Mucosa of rectum (tissue), 2 donors: ENCODE data around the gene MAN1B1.

Experiments used
- H3K27ac ChIP-seq, 2 donors: one replicate each; pipeline ENCODE4 v1.7.0; 2013; ENCODE audit warnings: inconsistent platforms in 2 of 2, low read depth in 2 of 2, low read length in 2 of 2
- H3K27me3 ChIP-seq, 2 donors: one replicate each; pipeline ENCODE4 v1.7.0; 2013; ENCODE audit warnings: low read length in 2 of 2; ENCODE audit not compliant: control insufficient read depth in 2 of 2, insufficient read depth in 2 of 2
- H3K36me3 ChIP-seq, 2 donors: one replicate each; pipeline ENCODE4 v1.7.0; 2013; ENCODE audit warnings: low read length in 2 of 2; ENCODE audit not compliant: control insufficient read depth in 2 of 2, insufficient read depth in 2 of 2
- H3K4me1 ChIP-seq, 2 donors: one replicate each; pipeline ENCODE4 v1.7.0; 2013; ENCODE audit warnings: low read length in 2 of 2, mild to moderate bottlenecking in 1 of 2; ENCODE audit not compliant: control insufficient read depth in 2 of 2, insufficient read depth in 2 of 2
- H3K4me3 ChIP-seq, 2 donors: one replicate each; pipeline ENCODE4 v1.7.0; 2013; ENCODE audit warnings: low read length in 2 of 2
- H3K9ac ChIP-seq, 2 donors: one replicate each; pipeline ENCODE4 v1.7.0; 2013; ENCODE audit warnings: low read length in 2 of 2, low read depth in 1 of 2, mild to moderate bottlenecking in 1 of 2
- H3K9me3 ChIP-seq, 2 donors: one replicate each; pipeline ENCODE4 v1.7.0; 2013; ENCODE audit warnings: low read length in 2 of 2; ENCODE audit not compliant: control insufficient read depth in 2 of 2
- donor health status: healthy.
- donor health status: Normal muscosa, but diverticular disease.

Gene MAN1B1

DNA sequence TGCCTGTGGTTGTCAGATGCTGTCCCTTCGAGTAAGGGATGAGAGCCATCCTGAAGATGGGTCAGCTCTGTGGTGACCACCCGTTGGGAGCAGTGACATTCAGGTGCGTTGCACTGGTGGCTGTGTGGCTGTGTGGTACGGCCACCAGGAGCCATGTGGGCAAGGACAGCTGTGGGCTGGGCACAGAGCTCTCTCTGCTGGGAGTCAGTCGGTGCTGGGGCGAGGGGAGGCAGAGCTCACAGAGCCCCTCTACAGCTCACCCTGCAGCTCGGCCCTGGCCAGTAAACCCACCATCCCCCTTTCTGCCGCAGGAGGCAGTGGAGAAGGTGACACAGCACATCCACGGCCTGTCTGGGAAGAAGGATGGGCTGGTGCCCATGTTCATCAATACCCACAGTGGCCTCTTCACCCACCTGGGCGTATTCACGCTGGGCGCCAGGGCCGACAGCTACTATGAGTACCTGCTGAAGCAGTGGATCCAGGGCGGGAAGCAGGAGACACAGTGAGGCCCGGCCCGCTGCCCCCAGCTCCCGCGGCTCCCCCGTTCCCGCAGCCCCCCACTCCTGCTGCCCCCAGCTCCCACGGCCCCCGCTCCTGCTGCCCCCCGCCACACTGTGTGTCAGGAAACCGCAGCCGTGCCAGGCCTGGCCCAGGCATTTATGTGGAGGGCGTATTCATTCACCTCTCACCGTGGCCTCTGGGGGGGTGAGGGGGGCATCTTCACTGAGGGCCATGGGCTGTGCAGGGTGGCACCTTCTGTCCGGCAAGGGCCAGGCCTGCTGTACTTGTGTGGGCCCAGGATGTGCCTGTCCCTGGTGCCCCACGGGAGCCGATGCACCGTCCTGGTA is 19.3 kb downstream of the MAN1B1 start:
- no peaks in the 10 kb centered on the region for H3K4me1 ChIP-seq
- H3K36me3 ChIP-seq: peaks cover 50 to 66% of the 10 kb centered on the region in 2 donors

DNA sequence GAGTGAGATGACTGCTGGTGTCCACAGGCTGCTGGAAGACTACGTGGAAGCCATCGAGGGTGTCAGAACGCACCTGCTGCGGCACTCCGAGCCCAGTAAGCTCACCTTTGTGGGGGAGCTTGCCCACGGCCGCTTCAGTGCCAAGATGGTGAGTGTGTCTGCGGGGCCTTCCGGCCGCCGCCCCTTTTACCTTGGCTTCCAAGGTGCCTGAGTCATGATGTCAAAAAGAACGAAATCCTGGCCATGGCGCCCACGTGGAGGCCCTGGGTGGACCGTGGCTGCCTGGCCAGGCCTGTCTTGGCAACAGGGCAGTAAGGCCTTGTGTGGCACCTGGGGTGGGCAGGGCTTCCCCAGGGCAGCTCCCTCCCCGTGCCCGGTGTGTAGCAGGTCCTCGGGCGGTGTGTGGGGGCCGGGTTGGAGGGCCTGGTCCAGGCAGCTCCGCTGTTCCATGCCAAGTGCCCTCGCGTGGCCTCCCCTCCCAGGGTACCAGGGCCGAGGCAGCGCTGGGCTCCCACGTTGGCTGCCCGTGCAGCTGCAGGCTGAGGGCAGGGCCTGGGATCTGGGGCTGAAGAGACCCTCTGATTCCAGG is 20.0 kb downstream of the MAN1B1 start:
- Histone ChIP-seq H3K9me3 (no peaks in the 10 kb centered on the region), H3K4me1 (no peaks in the 10 kb centered on the region), H3K4me3 (no peak overlapping the region), H3K36me3 (peaks cover 44 to 60% of the 10 kb centered on the region in 2 donors), H3K9ac (no peak overlapping the region), H3K27me3 (no peaks in the 10 kb centered on the region), H3K27ac (no peak overlapping the region)

More for the DNA sequence above, 19.3 kb downstream of the MAN1B1 start:
- Histone ChIP-seq H3K27me3 (no peaks in the 10 kb centered on the region), H3K9me3 (no peaks in the 10 kb centered on the region), H3K27ac (no peak overlapping the region), H3K4me3 (no peak overlapping the region), H3K9ac (no peak overlapping the region)

DNA sequence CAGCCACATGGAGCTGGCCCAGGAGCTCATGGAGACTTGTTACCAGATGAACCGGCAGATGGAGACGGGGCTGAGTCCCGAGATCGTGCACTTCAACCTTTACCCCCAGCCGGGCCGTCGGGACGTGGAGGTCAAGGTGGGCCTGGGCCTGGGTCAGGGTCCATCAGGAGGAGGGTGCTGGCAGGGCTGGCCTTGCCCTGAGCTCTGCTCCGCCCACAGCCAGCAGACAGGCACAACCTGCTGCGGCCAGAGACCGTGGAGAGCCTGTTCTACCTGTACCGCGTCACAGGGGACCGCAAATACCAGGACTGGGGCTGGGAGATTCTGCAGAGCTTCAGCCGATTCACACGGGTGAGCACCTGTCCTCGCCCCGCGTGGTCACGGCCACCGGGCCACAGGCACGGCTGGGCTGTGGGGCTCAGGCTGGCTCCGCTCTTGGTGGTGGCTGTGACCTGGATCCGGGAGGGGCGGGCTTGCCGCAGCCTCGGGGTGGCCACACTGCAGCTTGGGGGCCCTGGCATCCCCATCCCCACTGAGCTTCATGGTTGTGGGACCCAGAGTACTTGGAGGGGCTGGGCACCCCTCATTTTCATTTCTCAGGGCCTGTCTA is 20.6 kb downstream of the MAN1B1 start:
- Histone ChIP-seq H3K4me1 (no peaks in the 10 kb centered on the region), H3K9ac (no peak overlapping the region), H3K4me3 (no peak overlapping the region), H3K9me3 (no peaks in the 10 kb centered on the region), H3K27me3 (no peaks in the 10 kb centered on the region), H3K36me3 (peaks cover 37 to 53% of the 10 kb centered on the region in 2 donors), H3K27ac (no peak overlapping the region)

DNA sequence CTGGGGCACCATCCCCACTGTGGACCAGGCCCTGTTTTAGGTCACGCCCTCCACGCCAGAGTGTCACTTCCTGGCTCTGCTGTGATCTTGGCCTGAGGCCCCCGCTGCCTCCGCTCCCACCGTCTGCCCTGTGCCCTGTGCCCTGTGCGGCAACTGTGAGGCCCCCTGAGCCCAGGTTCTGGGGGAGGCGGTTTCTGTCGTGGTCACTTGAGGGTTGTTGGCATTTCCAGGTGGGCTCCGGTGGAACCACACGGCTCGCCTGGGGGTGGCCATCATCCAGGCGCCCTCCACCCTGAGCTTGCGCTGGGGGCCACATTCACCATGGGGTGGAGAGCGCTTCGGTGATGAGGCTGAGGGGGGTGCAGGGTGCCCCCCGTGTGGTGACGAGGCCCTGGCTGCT is 21.2 kb downstream of the MAN1B1 start:
- Histone ChIP-seq H3K9me3 (no peaks in the 10 kb centered on the region), H3K4me1 (no peaks in the 10 kb centered on the region), H3K36me3 (peaks cover 32 to 47% of the 10 kb centered on the region in 2 donors), H3K27ac (no peak overlapping the region), H3K4me3 (no peak overlapping the region), H3K9ac (no peak overlapping the region), H3K27me3 (no peaks in the 10 kb centered on the region)

DNA sequence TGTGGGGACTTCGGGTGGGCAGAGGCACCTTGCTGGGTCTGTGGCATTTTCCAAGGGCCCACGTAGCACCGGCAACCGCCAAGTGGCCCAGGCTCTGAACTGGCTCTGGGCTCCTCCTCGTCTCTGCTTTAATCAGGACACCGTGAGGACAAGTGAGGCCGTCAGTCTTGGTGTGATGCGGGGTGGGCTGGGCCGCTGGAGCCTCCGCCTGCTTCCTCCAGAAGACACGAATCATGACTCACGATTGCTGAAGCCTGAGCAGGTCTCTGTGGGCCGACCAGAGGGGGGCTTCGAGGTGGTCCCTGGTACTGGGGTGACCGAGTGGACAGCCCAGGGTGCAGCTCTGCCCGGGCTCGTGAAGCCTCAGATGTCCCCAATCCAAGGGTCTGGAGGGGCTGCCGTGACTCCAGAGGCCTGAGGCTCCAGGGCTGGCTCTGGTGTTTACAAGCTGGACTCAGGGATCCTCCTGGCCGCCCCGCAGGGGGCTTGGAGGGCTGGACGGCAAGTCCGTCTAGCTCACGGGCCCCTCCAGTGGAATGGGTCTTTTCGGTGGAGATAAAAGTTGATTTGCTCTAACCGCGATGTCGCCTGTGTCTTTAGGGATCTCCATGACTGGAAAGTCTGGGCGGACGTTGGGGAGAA is 21.9 kb downstream of the MAN1B1 start:
- H3K27ac ChIP-seq: no peak overlapping the region
- no peaks in the 10 kb centered on the region for H3K4me1 ChIP-seq
- no peak overlapping the region for H3K9ac ChIP-seq
- H3K9me3 ChIP-seq: no peaks in the 10 kb centered on the region
- no peaks in the 10 kb centered on the region for H3K27me3 ChIP-seq
- H3K36me3 ChIP-seq: peaks cover 24 to 40% of the 10 kb centered on the region in 2 donors
- no peak overlapping the region for H3K4me3 ChIP-seq

DNA sequence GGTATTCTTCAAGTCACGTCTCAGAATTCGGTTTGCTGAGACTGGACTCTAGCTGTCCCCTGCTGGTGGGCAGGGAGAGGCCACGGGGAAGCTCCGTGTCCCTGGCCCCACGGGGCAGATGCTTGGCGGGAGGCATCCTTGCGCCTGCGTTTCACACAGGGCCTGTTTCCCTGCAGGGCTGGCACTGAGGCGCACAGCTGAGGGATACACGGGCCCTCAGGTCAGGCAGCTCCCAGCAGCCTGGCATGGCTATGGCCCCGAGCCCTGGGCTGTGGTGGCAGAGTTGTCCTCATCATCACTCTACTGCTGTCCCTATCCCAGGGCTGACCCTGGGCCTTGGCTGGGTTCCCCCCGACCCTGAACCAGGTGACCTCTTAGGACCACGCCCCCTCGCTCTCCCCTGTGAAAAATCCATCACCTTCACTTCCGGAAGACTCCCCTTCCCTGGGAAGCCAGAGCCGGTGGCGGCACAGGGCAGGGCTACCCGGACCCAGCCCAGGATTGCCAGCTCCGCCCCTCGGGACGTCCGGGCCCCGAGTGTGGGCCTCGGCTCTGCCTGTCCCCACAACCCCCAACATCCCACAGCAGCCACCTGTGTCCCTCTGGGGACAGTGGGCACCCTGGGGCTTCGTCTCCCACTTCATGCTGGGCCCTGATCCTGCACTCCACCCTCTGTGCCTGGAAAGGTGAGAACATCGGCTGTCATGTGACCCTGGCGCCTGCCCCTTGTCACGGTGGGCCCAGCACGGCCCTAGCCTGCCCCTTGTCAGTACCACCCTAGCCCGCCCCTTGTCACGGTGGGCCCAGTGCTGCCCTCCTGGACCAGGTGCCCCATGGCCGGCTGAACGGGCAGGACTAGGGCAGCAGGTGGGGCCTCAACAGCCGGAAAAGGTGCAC is 22.7 kb downstream of the MAN1B1 start:
- Histone ChIP-seq H3K36me3 (peaks cover 21 to 34% of the 10 kb centered on the region in 2 donors), H3K9me3 (no peaks in the 10 kb centered on the region), H3K4me1 (no peaks in the 10 kb centered on the region), H3K9ac (no peak overlapping the region), H3K27ac (no peak overlapping the region), H3K4me3 (no peak overlapping the region), H3K27me3 (no peaks in the 10 kb centered on the region)

DNA sequence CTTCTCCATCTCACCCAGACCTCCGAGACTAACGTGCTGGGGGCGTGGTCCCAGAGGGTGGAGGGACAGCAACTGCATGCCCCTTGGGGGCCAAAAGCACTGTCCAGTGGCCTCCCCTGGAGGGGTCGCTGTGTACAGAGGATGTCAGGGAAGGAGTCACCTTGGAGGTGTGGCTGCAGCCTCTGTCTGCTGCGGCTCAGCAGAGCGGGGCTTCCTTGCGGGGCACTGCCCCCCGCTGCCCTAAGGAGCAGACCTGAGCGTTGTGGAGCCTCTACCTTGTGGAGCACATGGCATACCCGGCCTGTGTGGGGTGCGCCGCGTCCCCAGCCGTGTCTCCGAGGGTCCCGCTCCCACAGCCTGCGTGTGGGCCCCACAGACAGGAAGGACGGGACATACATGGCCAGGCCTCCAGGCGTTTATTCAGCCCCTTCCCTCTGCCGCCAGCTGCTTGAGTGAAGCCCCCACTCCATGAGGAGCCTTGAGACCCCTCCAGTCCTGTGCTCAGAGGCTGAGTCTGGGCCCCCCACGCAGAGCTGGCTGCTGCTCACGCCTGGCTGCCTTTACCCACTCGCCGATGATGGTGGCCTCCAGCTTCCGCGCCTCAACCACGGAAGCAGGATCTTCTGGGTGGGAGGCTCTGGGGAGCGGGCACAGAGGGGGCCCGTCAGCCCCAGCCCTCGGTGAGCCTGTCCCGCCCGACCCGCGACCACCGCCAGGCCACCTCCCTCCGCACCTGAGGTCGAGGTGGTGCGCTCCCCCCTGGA is 23.5 kb downstream of the MAN1B1 start:
- Histone ChIP-seq H3K36me3 (peaks cover 20 to 28% of the 10 kb centered on the region in 2 donors), H3K4me1 (peaks cover 0 to 4% of the 10 kb centered on the region in 2 donors), H3K4me3 (no peak overlapping the region), H3K27me3 (no peaks in the 10 kb centered on the region), H3K27ac (no peak overlapping the region), H3K9me3 (no peaks in the 10 kb centered on the region), H3K9ac (no peak overlapping the region)

DNA sequence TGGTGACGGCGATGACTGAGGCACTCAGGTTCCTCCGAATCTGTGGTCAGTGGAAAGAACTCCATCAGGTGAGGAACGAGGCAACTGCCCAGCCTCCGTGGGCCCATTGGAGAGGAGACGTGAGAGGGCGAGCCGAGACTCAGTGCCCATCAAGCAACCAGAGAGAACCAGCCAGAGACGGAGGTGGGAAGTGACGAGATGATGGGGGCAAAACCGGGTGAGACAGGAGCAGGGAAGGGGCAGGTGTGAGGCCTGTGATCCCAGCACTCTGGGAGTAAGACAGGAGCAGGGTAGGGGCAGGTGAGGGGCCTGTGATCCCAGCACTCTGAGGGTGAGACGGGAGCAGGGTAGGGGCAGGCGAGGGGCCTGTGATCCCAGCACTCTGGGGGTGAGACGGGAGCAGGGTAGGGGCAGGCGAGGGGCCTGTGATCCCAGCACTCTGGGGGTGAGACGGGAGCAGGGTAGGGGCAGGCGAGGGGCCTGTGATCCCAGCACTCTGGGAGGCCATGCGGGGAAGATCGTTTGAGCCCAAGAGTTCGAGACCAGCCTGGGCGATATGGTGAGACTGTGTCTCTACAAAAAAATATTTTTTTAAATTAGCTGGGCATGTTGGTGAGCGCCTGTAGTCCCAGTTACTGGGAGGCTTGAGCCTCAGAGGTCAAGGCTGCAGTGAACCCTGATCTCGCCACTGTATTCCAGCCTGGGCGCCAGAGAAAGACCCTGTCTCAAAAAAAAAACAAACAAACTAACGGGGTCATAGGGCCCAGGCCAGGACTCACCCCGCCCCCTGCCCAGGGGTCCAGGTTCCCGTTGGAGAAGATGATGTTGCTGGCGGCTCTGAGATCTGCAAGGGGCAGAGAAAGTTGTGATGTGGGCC is 24.4 kb downstream of the MAN1B1 start:
- Histone ChIP-seq H3K36me3 (peaks cover 12 to 24% of the 10 kb centered on the region in 2 donors), H3K27me3 (peaks cover 0 to 1% of the 10 kb centered on the region in 2 donors), H3K9me3 (no peaks in the 10 kb centered on the region)

More for the DNA sequence above, 24.4 kb downstream of the MAN1B1 start:
- Histone ChIP-seq H3K4me3 (no peak overlapping the region), H3K4me1 (peaks cover 0 to 4% of the 10 kb centered on the region in 2 donors), H3K9ac (no peak overlapping the region), H3K27ac (no peak overlapping the region)
